WI38 (cell line): ENCODE data around the gene TRMT6.
A peak's percentile ranks its signal among the peaks of the same experiment; 100 is the strongest.

Experiments
- H3K4me3 ChIP-seq: 2 replicates; pipeline ENCODE4 v1.5.1; 2011; ENCODE audit warnings: low read depth, mild to moderate bottlenecking, control low read depth, low read length
- CTCF ChIP-seq: IDR thresholded peaks from 2 replicates; pipeline ENCODE4 v1.5.1; 2012; ENCODE audit warnings: low read depth, mild to moderate bottlenecking, control low read depth, low read length

The TRMT6 gene

GRCh38 chr20:5950271-5951031, at the start of gene TRMT6, which contains the start of gene MCM8:
Gene TRMT6, minus strand, starts transcription at chr20:5950533. Its CDS starts 128 bp downstream, at chr20:5950405.
Gene MCM8, plus strand, starts transcription at chr20:5950652. Its CDS starts 1,364 bp downstream, at chr20:5952016.
- H3K4me3 ChIP-seq: peak within 1 kb of the TSS; percentile 93
- no peak for TF ChIP-seq CTCF

GRCh38 chr20:5999783-6000182, 49.5 kb upstream of the TRMT6 start:
- H3K4me3 ChIP-seq: no peak overlapping the region
- TF ChIP-seq CTCF: no peak

GRCh38 chr20:5996765-5997164, 46.4 kb upstream of the TRMT6 start:
- no peak for TF ChIP-seq CTCF
- H3K4me3 ChIP-seq: no peak overlapping the region

- no peak for TF ChIP-seq CTCF
- no peak overlapping the region for H3K4me3 ChIP-seq
These were observed 41.5 kb upstream of the TRMT6 start for GRCh38 chr20:5991623-5992441.

GRCh38 chr20:5990946-5991345, 40.6 kb upstream of the TRMT6 start:
- no peak overlapping the region for H3K4me3 ChIP-seq
- no peak for TF ChIP-seq CTCF

GRCh38 chr20:5989539-5989938, 39.2 kb upstream of the TRMT6 start:
- no peak overlapping the region for H3K4me3 ChIP-seq
- no peak for TF ChIP-seq CTCF

GRCh38 chr20:5987383-5987782, 37.0 kb upstream of the TRMT6 start:
- TF ChIP-seq CTCF: no peak
- no peak overlapping the region for H3K4me3 ChIP-seq
